Sciatic nerve (tissue), 2 donors: ENCODE results near the gene DOC2A. TPM values are rescaled to one million over a fixed set of nuclear protein-coding genes. Genes with fewer than 3 reads are reported as not detected.
"Not testable (repeated sequence)": the region's sequence is repeated elsewhere in the genome, so short reads cannot be mapped to it uniquely, and the experiment has no call there.

Experiments used
- ATAC-seq: fragments of 200-7000 bp; cut with Tn5 transposase; one replicate; pipeline ENCODE4 v1.9.1; 2020; ENCODE audit warnings: mild to moderate bottlenecking, moderate library complexity
- DNase-seq: peaks from one replicate; pipeline ENCODE4 v3.0.0-alpha.2; 2020; ENCODE audit warnings: low spot score
- intact Hi-C: fragments of 100-400 bp; cut with DNase I; formaldehyde crosslinking; loops from one replicate; pipeline ENCODE4 v1.14.2; 2022
- total RNA-seq: library from RNA; stranded (reverse); fragmentation: NEBNext Ultra II Directional; extraction: Animal tissue kit (Norgen Biotek cat#: 25700); gene quantifications from one replicate; pipeline ENCODE4 v1.2.1, GENCODE V29; 2021
- donor health status: DM: no; HTN: no; CAD: no.
- donor health status: DM: no; HTN: no; CAD: no.

The DOC2A gene
- total RNA-seq, 1 donor from 2014 or later = 0.67 TPM

DNA sequence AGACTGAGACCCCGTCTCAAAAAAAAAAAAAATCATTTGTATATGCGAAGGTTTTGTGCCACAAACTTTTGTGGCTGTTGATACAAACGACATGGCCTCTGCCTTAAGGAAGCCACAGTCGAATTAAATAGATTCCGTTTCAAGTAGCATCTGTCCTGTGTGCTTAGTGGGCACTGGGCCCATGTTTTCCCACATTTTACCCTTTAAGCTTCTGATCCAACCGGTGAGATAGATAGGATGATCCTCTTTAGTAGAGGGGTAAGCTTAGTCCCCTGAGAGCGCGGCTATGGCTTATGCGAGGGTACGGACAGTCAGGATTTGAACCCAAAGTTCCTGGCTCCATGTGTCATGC, 49.7 kb downstream of the DOC2A start:
- intact Hi-C loops = no loop called here
- DNase-seq (no peak), ATAC-seq (peak; percentile 2)

GRCh38 chr16:29959821-29960220, 51.0 kb downstream of the DOC2A start:
- ATAC-seq, intact Hi-C loops, DNase-seq: not testable (repeated sequence)

GRCh38 chr16:29959293-29959692, 51.5 kb downstream of the DOC2A start:
- intact Hi-C loops = no loop called here
- DNase-seq (no peak), ATAC-seq (no peak)

GRCh38 chr16:29958756-29959155, 52.1 kb downstream of the DOC2A start:
- intact Hi-C loops = no loop called here
- no peak for ATAC-seq
- DNase-seq = no peak

Other genes starting within 250 kb of the DOC2A start
- not detected for gene ZG16, start 232.8 kb downstream of the DOC2A start, total RNA-seq
- gene KIF22, start 220.3 kb downstream of the DOC2A start, total RNA-seq = 16.9 TPM
- gene MAZ, start 204.5 kb downstream of the DOC2A start, total RNA-seq = 123 TPM
- gene PRRT2, start 198.8 kb downstream of the DOC2A start, total RNA-seq = 26.3 TPM
- gene PAGR1, start 194.9 kb downstream of the DOC2A start, total RNA-seq = 29.7 TPM
- gene MVP, start 190.6 kb downstream of the DOC2A start, total RNA-seq = 123 TPM
- 58.4 TPM for gene CDIPT, start 147.8 kb downstream of the DOC2A start, total RNA-seq
- 3.1 TPM for gene SEZ6L2, start 111.5 kb downstream of the DOC2A start, total RNA-seq
- gene ASPHD1, start 110.5 kb downstream of the DOC2A start, total RNA-seq = 5.0 TPM
- gene KCTD13, start 84.8 kb downstream of the DOC2A start, total RNA-seq = 30.4 TPM
- 82.4 TPM for gene TMEM219, start 48.9 kb downstream of the DOC2A start, total RNA-seq
- gene TAOK2, start 37.2 kb downstream of the DOC2A start, total RNA-seq = 51.8 TPM
- 11.1 TPM for gene HIRIP3, start 15.4 kb downstream of the DOC2A start, total RNA-seq
- 59.2 TPM for gene INO80E, start 14.8 kb downstream of the DOC2A start, total RNA-seq
- not detected for gene C16orf92, start 12.2 kb upstream of the DOC2A start, total RNA-seq
- gene TLCD3B, start 20.2 kb upstream of the DOC2A start, total RNA-seq = not detected
- gene ALDOA, start 54.7 kb upstream of the DOC2A start, total RNA-seq = 600 TPM
- 41.2 TPM for gene PPP4C, start 65.0 kb upstream of the DOC2A start, total RNA-seq
- 1.7 TPM for gene TBX6, start 80.9 kb upstream of the DOC2A start, total RNA-seq
- 96.4 TPM for gene YPEL3, start 85.2 kb upstream of the DOC2A start, total RNA-seq
- gene GDPD3, start 102.5 kb upstream of the DOC2A start, total RNA-seq = 17.1 TPM
- gene MAPK3, start 112.2 kb upstream of the DOC2A start, total RNA-seq = 136 TPM
- 41.2 TPM for gene CORO1A, start 172.6 kb upstream of the DOC2A start, total RNA-seq
- 26.9 TPM for gene BOLA2B, start 182.6 kb upstream of the DOC2A start, total RNA-seq
- 18.5 TPM for gene SLX1A, start 182.8 kb upstream of the DOC2A start, total RNA-seq
- 21.0 TPM for gene SULT1A3, start 188.2 kb upstream of the DOC2A start, total RNA-seq
- 35.0 TPM for gene NPIPB13, start 237.5 kb upstream of the DOC2A start, total RNA-seq